ENCODE results near the gene SLC4A1AP. TPM values are rescaled to one million over a fixed set of nuclear protein-coding genes. Genes with fewer than 3 reads are reported as not detected.

The SLC4A1AP gene
- total RNA-seq, 1 donor from 2014 or later, result 20.5 TPM

GRCh38 chr2:27655155-27655951 lies 8.3 kb upstream of the SLC4A1AP start:
- H3K4me3 ChIP-seq (ENCODE audit: low read depth, low read length), result no peak overlapping the region
- no peak for TF ChIP-seq CTCF (IDR thresholded peaks at IDR 0.05; ENCODE audit: insufficient read depth, low read length, severe bottlenecking)
- DNase-seq (ENCODE audit: low read depth), result peak; percentile 81
- FAIRE-seq, result peak; percentile 28
- no peaks in the 10 kb centered on the region for H3K27me3 ChIP-seq (ENCODE audit: control insufficient read depth, insufficient read depth, low read length)
- peaks cover 3% of the 10 kb centered on the region for H3K36me3 ChIP-seq (ENCODE audit: control insufficient read depth, insufficient read depth, low read length)

- Histone ChIP-seq H3K27me3 (ENCODE audit: control insufficient read depth, insufficient read depth, low read length) (no peaks in the 10 kb centered on the region), H3K36me3 (ENCODE audit: control insufficient read depth, insufficient read depth, low read length) (peaks cover 9% of the 10 kb centered on the region), H3K4me3 (ENCODE audit: low read depth, low read length) (no peak overlapping the region)
- TF ChIP-seq CTCF (IDR thresholded peaks at IDR 0.05; ENCODE audit: insufficient read depth, low read length, severe bottlenecking), result no peak
- DNase-seq (ENCODE audit: low read depth) (no peak), FAIRE-seq (no peak)
Observed at GRCh38 chr2:27661371-27661770, 2.3 kb upstream of the SLC4A1AP start.

GRCh38 chr2:27664154-27664574 lies 475 bp downstream of the SLC4A1AP start:
- no peak for DNase-seq (ENCODE audit: low read depth)
- H3K36me3 ChIP-seq (ENCODE audit: control insufficient read depth, insufficient read depth, low read length), result peaks cover 10% of the 10 kb centered on the region

GRCh38 chr2:27664622-27665363 lies 1.1 kb downstream of the SLC4A1AP start:
- no peak for DNase-seq (ENCODE audit: low read depth)
- no peak for TF ChIP-seq CTCF (IDR thresholded peaks at IDR 0.05; ENCODE audit: insufficient read depth, low read length, severe bottlenecking)
- Histone ChIP-seq H3K27me3 (ENCODE audit: control insufficient read depth, insufficient read depth, low read length) (no peaks in the 10 kb centered on the region), H3K36me3 (ENCODE audit: control insufficient read depth, insufficient read depth, low read length) (peaks cover 10% of the 10 kb centered on the region), H3K4me3 (ENCODE audit: low read depth, low read length) (peak overlapping the region; percentile 88)
- FAIRE-seq, result no peak

More at GRCh38 chr2:27664154-27664574, 475 bp downstream of the SLC4A1AP start:
- no peak for FAIRE-seq
- peak; percentile 11 for TF ChIP-seq CTCF (IDR thresholded peaks at IDR 0.05; ENCODE audit: insufficient read depth, low read length, severe bottlenecking)
- Histone ChIP-seq H3K27me3 (ENCODE audit: control insufficient read depth, insufficient read depth, low read length) (no peaks in the 10 kb centered on the region), H3K4me3 (ENCODE audit: low read depth, low read length) (peak overlapping the region; percentile 88)

GRCh38 chr2:27667446-27667845 lies 3.8 kb downstream of the SLC4A1AP start:
- no peak overlapping the region for H3K4me3 ChIP-seq (ENCODE audit: low read depth, low read length)
- DNase-seq (ENCODE audit: low read depth) (no peak), FAIRE-seq (no peak)

More at GRCh38 chr2:27667446-27667845, 3.8 kb downstream of the SLC4A1AP start:
- no peak for TF ChIP-seq CTCF (IDR thresholded peaks at IDR 0.05; ENCODE audit: insufficient read depth, low read length, severe bottlenecking)
- Histone ChIP-seq H3K27me3 (ENCODE audit: control insufficient read depth, insufficient read depth, low read length) (no peaks in the 10 kb centered on the region), H3K36me3 (ENCODE audit: control insufficient read depth, insufficient read depth, low read length) (peaks cover 3% of the 10 kb centered on the region)

Measured in bronchial epithelial cell (primary cell).